SKM-1 (cell line): ENCODE data around the gene TMEM201.
"Not testable (repeated sequence)": the region's sequence is repeated elsewhere in the genome, so short reads cannot be mapped to it uniquely, and the experiment has no call there.

Experiments
- DNase-seq: peaks from one replicate; lab custom pipeline; 2025; ENCODE audit not compliant: unreplicated experiment; lab: John Stamatoyannopoulos, UW

The TMEM201 gene, protein sequence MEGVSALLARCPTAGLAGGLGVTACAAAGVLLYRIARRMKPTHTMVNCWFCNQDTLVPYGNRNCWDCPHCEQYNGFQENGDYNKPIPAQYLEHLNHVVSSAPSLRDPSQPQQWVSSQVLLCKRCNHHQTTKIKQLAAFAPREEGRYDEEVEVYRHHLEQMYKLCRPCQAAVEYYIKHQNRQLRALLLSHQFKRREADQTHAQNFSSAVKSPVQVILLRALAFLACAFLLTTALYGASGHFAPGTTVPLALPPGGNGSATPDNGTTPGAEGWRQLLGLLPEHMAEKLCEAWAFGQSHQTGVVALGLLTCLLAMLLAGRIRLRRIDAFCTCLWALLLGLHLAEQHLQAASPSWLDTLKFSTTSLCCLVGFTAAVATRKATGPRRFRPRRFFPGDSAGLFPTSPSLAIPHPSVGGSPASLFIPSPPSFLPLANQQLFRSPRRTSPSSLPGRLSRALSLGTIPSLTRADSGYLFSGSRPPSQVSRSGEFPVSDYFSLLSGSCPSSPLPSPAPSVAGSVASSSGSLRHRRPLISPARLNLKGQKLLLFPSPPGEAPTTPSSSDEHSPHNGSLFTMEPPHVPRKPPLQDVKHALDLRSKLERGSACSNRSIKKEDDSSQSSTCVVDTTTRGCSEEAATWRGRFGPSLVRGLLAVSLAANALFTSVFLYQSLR

DNA sequence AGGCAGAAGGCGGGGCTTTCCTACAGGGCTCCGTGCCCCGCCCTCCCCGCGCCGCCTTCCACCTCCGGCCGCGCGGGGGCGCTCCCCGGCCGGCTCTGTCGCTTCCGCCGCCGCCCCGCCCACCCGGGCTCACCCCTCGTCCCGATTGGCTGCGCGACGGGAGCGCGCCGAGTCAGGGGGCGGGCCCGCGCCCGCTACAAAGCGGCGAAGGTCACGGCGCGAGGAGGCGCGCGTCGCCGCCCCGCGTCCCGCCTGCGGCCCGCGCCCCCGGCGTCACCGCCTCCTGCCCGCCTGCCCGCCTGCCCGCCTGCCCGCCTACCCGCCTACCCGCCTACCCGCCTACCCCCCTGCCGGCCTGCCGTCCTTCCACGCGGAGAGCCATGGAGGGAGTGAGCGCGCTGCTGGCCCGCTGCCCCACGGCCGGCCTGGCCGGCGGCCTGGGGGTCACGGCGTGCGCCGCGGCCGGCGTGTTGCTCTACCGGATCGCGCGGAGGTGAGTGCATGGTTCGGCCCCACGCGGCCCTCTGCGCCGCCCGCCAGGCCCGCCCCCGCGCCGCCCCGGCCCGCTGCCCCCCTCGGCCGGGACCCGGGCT, at the start of gene TMEM201:
Gene TMEM201, plus strand, starts transcription at position 361 of the 593 bp plus-strand sequence. Its CDS starts 20 bp downstream, at position 381.
- DNase-seq, result peak; percentile 80

DNA sequence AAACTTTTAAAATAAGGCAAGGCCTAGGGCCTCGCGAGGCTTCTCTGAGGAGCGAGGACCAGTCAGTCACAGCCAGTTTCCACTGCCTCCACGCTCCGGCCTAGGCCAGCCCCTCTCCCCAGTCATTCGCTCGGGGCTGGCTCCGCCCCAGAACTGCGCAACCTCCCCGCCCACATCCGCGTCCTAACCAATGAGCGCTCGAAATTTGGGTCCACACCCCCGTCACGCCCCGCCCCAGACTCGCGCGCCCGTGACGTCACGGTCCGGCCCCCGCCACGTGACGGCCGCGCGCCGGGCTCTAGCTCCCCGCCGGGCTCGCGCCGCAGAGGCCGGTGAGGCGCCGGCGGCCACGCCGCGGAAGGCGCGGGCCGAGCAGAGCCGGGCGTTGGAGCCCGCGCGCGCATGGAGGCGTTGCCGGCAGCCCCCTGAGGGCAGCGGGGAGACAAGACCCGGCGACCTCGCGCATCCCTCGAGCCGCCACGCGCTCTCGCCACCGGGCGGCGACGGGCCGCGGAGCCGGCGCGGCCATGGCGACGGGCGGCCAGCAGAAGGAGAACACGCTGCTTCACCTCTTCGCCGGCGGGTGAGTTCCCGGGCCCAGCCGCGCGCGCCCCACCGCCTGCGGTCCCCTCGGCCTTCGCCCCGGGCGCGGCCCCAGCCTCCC, 49.4 kb upstream of the TMEM201 start, which contains the start of gene SLC25A33:
Gene SLC25A33, plus strand, starts transcription at position 301 of the 664 bp plus-strand sequence. Its CDS starts 227 bp downstream, at position 528.
- DNase-seq, result peak; percentile 92

DNA sequence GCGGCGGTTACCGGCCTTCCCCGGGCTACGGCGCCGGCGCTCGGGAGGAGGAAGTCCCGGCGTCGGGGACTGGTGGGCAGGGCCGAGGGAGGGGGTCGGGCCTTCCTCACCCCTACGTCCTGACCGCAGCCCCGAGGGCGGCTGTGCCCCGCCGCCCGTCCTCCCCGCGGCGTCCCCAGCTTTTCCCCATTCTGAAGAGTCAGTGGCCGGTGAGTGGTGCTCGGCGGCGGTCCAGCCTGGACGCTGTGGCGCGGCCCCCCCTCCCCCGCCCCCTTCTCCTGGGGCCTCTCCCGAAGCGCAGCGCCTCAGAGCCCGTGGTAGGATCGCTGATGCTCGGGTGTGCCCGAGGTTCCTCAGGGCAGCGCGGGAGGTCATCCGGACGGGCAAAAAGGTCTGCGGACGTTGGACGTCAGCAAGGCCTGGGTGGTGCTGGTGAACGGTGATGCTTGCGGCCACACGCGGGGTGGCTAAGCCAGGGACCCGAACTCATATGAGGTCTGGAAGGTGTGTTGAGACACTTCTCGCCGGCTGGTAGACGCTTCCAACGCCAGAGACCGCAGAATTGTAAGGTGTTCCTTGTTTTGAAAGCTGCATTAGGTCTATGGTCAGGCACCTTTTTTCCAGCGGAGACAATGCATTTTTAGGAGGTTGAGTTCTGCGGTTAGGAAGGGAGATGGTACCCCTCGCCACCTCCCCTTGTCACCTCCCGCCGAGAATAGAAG, 48.7 kb upstream of the TMEM201 start:
- no peak for DNase-seq

DNA sequence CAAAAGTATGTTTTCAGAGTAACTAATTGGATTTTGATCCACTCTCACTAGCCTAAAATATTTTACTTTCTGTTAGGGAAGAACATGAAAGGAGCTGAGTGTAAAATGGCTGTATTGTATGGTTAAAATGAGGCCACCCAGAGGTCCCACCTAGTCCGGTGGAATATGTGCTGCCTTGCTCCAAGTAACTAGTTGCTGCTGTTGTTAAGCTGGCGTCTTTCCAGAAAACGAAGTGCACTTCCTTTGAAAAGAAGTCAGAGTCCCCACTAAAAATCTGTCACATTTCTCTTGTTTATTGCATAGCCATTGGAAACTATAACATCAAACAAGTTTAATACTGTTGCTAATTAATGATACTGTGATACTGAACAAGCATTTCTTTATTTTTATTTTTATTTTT, 46.3 kb upstream of the TMEM201 start:
- no peak for DNase-seq

DNA sequence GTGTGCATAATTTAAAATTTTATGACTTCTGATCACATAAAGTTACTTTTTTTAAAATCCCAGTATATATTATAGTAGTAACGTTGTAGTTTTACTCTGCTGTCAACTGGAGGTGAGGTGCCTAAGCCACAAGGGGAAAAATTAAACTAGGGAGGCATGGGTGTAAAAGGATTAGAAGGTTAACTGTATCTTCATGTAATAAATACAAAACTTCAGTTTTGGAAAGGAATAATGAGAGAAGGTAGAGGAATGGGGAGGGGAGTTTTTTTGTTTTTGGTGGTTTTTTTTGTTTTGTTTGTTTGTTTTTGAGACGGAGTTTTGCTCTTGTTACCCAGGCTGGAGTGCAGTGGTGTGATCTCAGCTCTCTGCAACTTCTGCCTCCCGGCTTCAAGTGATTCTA, 43.8 kb upstream of the TMEM201 start:
- DNase-seq, result no peak

DNA sequence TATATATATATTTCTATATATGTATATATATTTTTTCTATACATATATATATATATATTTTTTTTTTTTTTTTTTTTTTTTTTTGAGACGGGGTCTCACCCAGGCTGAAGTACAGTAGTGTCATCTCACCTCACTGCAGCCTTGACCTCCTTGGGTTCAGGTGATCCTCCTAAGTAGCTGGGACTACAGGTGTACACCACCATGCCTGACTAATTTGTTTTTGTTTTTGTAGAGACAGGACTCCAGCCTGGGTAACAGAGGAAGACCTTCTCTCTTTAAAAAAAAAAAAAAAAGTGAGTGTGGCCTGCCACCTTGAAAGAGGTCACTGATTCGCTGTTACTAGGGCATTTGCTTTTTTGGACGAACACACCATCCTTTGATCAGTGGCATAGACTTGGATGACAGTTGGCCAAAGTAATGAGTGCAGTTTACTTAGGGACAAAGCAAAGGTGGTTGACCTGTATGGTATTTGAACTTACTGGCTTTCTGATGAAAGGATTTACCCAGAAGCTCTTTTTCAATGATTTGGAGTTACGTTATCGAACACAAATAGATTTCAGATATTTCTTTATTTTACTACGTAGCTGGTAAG, 38.7 kb upstream of the TMEM201 start:
- no peak for DNase-seq

DNA sequence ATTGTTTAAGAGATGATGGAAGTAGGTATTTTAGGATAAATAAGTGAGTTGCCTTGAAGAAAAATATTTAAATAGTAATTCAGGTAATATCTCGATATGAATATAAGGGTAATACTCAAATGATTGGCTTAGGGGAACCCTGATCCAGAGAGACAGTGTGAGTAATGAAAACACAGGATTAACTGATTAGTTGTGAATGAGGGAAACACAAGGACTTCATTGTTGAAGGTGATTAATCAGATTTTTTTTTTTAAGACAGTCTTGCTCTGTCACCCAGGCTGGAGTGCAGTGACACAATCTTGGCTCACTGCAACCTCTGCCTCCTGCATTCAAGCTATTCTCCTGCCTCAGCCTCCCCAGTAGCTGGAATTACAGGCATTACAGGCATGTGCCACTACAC, 36.7 kb upstream of the TMEM201 start:
- DNase-seq, result no peak

DNA sequence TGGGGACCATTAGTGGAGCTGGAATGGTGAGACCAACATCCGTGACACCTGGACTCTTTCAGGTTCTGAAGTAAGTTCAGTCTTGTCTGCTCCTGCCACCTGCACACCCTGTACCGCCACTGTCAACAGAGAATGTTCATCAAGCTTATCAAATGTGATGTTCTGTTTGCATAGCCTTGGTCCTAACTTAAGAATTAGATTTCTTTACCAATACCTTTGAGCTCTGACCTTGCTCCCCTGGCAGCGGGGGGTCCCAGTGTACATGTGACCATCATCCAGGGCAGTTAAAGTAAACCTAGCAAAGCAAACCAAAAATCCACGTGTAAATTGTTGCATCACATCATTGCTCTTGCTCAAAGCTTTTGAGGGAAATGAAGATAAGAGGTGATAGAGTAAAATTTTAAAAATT, 35.0 kb upstream of the TMEM201 start:
- DNase-seq, result no peak

DNA sequence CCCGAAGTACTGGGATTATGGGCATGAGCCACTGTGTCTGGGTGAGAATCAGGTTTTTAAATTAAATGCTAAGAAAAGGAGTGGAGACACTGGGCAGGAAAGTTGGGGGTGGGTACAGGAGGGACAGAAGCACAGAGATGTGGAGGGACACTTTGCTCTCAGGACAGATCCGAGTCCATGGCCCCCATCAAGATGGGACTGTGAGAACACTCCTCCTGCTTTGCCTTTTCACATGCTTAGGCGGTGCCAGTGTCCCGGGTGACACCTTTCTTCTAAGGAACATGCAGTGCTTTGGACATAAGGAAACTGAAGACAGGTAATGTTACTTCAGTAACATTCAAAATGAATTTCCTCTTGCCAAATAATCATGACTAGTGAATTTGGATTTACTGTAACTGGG, 32.8 kb upstream of the TMEM201 start:
- no peak for DNase-seq

DNA sequence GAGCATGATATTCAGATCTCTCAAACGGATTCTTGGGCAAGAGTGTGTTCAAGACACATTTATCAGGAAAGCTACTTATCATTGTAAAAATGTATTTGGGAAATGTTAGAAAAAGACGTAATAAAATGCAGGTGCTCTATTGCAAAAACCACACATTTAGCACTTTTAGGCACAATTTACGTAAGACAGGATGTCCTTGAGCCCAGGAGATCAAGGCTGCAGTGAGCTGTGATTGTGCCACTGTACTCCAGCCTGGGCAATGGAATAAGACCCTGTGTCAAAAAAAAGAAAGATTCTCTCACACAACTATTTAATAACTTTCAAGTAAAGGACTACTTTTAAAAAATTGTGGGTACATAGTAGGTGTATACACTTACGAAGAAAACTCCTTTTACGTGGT, 31.1 kb upstream of the TMEM201 start:
- no peak for DNase-seq

DNA sequence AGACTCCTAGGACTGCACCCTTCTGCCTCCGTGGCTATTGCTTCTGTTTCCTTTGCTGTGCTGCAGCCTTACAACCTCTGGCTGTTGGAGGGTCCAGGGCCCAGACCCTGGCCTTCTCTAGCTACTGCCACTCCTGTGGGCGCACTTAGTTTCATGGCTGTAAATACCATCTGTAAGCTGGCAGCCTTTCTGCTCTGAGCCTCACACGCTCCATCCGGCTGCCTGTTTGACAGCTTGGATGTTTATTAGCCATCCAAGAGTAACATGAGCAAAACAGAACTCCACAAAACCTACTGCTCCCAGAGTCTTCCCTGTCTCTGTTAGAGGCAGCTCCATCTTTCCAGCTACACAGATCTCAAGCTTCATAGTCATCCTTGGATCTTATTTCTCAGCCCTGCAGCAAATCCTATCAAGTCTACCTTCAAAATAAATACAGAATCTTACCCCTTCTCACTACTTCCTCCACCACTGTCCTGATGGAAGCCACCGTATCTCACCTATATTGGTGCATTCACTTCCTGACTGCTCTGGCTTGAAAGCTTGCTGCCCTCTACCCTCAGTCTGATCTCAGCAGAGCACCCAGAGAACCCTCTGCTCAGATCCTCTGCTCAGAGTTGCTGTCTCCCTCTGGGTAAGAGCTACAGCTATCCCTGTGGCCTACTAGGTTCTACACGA, 30.3 kb upstream of the TMEM201 start:
- DNase-seq, result no peak

DNA sequence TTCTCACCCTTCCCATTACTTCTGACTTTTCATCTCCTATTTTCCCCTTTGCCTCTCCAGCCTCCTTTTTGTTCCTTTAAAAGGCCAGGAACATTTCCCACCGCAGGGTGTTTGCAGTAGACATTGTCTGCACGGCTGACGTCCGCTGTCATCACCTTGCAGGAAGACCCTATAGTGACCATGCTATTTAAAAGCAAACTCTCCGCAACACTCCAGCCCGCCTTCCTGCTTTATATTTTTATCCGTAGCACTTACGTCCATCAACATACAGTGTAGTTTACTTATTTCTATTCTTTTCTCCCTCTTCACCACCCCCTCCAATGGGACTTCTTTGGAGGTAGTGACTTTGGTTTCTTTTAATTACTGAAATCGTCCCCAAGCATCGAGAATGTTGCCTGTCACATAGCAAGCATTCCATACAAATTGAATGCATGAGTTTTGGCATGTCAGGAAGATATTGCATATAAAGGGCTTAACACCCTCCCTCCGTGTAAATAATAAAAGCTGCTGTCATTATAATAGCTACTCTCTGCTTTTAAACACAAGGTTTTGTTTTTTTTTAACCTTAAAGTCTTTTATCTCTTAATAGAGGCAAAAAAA, 29.7 kb upstream of the TMEM201 start:
- no peak for DNase-seq

DNA sequence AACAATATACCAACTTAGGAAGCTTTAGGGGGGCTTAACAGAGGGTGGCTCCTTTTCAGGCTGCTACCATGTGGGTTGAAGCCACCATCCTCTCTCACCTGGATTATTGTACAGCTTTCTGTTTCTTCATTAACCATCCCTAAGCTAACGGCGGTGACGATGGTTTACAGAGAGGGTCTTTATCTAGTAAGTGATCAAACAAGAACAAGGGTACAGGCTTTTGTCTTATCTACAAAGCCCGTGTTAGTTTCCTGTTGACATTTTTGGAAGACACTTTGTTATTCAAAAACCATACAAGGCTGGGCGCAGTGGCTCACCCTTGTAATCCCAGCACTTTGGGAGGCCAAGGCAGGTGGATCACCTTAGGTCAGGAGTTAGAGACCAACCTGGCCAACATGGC, 29.0 kb upstream of the TMEM201 start:
- no peak for DNase-seq

DNA sequence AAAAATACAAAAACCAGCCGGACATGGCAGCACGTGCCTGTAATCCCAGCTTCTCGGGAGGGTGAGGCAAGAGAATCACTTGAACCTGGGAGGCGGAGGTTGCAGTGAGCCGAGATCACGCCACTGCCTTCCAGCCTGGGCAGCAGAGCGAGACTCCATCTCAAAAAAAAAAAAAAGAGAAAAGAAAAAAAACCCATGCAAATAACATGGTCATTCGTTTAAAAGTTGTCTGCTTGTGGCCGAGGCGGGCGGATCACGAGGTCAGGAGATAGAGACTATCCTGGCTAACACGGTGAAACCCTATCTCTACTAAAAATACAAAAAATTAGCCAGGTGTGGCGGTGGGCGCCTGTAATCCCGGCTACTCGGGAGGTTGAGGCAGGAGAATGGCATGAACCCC, 28.6 kb upstream of the TMEM201 start:
- DNase-seq, result not testable (repeated sequence)

DNA sequence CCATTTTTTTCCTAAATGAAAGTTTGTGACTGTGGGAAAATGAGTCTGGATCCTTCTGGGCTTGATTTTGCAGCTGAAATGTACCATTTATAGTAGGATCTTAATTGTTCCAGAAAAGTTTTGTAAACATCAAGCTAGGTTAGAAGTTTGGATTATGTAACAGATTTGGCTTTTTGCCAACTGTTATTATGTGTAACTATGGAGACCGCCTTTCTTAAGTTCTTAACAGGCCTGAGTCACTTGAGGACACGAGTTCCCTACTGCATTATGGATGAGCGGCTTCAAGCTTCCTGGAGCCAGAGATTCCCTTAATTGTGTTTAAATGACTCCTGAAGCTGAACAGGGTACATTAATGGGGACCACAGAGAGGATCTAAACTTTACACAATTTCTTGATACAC, 27.3 kb upstream of the TMEM201 start:
- DNase-seq, result no peak

DNA sequence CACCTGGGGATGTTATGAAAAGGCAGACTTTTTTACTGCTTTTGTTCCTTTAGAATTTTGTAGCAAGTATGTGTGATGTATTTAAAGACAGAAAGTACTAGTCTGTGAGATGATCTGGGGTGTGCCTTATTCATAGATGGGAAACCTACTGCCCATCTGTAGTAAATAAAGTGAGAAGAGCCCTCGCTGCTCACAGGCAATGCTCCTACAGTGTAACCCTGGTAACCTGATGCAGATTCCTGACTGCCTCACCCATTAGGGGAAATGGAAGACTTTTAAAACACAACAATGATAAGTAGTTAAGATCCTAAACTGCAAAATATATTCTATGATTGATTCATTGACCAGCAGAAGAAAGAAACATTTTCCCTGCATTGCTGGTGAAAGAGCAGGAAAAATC, 19.4 kb upstream of the TMEM201 start:
- DNase-seq, result no peak

DNA sequence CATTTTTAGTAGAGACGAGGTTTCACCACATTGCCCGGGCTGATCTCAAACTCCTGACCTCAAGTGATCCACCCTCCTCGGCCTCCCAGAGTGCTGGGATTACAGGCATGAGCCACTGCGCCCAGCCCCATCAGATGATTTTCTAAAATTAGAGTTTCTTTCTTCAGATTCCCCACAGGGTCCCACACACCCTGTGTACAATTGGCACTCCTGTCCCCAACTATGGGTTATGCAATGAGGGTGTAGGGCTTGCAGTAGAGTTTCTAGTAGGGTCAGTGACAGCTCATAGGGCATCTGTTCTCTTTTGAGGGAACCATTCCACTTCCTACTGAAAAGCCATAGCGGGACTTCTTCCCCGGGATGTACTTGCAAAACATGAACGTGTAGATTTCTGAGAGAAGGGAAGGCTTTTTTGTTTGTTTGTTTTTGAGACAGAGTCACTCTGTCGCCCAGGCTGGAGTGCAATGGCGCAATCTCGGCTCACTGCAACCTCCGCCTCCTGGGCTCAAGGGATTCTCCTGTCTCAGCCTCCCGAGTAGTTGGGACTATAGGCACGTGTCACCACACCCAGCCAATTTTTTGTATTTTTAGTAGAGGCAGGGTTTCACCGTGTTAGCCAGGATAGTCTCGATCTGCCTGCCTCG, 17.7 kb upstream of the TMEM201 start:
- DNase-seq, result not testable (repeated sequence)

DNA sequence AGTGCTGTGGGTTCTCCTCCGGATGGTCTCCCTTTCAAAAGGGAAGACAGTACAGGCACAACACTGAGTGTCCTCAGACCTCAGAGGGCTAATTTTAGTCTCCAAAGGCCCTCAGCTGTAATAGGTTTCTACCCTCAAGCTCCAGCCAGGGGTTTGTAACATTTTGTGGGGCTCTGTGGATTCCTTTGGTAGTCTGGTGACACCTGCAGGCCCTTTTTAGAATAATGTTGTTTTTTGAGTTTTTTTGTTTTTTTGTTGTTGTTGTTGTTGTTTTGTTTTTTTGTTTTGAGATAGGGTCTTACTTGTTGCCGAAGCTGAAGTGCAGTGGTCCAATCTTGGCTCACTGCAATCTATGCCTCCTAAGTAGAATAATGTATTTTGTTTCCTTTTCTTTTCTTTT, 15.0 kb upstream of the TMEM201 start:
- DNase-seq, result no peak

DNA sequence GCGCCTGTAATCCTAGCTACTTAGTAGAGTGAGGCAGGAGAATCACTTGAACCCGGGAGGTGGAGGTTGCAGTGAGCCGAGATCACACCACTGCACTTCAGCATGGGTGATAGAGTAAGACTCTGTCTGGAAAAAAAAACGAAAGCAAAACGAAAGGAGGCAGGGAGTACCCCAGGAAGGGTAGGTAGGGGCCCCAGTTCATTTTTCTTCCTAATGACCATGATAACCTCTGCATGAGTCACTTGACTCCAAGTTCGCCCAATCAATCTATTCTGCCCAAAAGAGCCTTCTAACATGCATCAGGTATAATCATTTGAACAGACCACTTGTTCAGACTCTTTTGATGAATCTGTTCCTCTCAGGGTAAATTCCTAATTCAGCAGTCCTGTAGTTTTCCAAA, 13.2 kb upstream of the TMEM201 start:
- DNase-seq, result no peak
